Right forelimb (tissue), 1 donor: ENCODE results near the gene VWA3B.
"Not testable (repeated sequence)": the region's sequence is repeated elsewhere in the genome, so short reads cannot be mapped to it uniquely, and the experiment has no call there.

Experiments
- DNase-seq: peaks from one replicate; pipeline ENCODE4 v3.0.0-alpha.2; 2018

Gene VWA3B, protein sequence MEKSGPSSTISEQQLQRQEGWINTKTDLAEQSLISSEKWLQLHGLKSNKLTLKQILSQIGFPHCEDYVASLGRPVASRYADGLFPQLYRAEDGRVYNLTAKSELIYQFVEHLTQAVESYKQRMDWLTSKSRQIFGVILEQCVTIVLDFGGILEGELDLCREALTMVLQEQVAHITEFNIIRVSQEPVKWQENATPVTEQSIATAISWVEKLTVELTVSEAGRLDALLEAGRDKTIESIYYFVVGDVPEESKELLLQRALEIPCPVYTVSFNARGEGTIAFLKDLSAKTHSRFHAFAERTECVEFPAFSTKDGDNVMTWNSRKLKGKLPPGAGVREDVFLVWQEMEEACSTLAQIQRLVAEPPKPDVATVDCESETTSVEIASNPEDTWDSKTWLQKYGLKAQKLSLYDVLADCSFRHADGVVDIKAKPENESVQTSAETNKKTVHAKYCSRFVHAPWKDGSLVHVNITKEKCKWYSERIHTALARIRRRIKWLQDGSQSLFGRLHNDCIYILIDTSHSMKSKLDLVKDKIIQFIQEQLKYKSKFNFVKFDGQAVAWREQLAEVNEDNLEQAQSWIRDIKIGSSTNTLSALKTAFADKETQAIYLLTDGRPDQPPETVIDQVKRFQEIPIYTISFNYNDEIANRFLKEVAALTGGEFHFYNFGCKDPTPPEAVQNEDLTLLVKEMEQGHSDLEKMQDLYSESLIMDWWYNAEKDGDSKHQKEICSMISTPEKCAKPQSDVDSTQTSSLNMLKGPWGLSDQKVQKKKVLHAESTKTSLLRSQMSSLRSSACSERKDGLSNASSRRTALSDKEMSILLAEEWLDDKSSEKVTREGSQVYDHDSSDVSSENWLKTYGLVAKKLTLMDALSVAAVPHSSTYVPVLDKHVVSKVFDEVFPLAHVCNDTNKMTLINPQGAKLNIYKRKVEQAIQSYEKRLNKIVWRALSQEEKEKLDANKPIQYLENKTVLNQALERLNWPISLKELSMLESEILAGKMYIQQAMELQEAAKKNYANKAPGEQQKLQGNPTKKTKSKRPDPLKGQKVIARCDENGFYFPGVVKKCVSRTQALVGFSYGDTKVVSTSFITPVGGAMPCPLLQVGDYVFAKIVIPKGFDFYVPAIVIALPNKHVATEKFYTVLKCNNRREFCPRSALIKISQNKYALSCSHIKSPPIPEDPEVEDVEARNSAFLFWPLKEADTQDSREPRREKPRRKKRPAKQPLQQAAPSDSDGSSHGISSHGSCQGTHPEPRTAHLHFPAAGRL (N-terminal part only)

DNA sequence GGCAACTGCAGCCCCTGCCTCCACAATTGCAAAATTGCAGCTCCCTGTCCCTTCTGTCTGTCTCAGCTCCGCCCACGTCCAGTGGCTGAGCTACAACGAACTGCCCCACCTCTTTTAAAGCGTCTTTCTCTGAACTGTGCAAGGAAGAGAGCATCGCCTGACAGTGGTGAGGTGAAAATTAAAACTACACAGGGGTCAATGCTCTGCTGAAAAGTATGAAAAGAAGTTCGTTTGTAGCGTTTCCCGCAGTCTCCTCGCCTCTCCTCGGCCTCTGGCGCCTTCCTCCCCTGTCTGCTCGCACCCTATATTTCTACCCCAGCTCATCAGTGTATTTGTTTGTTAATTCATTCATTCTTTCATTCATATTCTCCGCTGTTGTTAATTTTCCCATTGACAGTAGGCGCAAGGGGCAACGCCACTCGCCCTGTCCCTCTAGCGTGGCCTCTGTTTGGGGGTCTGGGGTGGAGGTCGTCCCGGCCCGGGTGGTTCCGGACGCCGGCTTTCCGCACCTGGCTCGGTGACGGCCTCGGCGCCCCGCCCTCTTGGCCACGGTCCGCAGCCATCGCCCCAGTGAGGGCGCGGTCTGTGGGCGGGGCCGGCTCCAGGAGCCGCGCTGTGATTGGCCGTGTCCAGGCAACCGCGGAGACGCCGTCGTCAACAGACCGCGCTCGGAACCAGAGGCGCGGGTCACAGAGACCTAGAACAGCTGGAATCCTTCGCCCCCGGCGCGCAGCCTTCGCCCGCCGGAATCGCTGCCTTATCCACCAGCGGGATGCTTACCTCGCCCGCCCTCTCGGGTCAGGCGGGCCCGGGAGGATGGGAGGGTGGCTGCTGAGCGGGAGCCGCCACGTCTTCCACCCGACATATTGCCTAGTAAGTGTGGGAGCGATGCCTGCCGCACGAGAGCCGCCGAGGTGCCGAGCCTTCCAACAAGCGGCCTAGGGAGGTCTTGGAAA, at the start of gene VWA3B:
TSS of gene VWA3B (plus strand) at position 677 of the 956 bp plus-strand sequence. CDS start 5,926 bp downstream, outside the sequence.
- peak; percentile 70 for DNase-seq

DNA sequence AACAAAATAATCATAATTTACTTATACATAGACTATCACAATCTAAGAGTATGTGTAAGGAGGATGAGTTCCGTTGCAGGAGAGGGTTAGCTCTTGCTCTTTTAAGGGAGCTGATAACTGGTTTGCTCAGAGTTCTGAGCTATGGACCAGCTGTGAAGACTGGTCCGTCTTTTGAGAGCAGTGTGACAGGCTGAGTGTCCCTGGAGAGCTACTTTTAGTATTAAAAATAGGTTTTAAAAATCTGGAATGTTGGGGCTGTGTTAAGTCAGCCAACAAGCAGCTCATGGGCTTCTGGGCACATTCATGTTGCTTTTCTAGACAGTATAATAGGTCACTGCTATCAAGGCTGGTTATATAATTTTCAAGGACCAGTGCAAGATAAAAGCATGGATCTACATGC, 49.8 kb upstream of the VWA3B start:
- no peak for DNase-seq

DNA sequence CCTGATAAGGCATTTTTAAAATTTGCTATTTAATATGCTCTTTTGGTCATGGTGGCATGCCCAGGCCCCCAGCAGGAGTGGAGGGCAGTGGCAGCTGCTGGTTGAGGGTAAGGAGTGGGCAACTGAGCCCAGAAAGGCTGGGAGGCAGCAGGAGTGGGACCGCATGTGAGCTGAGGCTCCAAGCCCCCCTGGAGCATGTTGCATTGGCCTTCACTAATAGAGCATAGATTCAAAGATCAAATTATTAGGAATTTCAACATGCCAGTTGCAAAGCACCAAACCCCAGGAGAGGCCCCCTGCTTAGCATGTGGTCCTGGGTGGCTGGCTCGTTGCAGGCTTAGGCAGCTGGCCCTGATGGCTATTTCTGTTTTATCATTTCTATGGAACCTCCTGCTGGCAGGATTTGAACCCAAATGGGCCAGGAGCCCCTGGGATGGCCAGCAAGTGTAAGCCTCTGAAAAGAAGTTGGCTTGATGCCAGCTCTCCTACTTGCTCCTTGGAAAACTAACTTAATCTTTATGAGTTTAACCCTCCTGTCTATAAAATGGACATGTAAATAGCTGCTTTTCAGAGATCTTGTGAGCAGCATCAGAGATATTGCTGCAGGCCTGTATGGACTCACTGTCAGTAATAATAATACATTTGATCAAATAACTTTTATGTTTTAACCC, 49.2 kb upstream of the VWA3B start:
- no peak for DNase-seq

DNA sequence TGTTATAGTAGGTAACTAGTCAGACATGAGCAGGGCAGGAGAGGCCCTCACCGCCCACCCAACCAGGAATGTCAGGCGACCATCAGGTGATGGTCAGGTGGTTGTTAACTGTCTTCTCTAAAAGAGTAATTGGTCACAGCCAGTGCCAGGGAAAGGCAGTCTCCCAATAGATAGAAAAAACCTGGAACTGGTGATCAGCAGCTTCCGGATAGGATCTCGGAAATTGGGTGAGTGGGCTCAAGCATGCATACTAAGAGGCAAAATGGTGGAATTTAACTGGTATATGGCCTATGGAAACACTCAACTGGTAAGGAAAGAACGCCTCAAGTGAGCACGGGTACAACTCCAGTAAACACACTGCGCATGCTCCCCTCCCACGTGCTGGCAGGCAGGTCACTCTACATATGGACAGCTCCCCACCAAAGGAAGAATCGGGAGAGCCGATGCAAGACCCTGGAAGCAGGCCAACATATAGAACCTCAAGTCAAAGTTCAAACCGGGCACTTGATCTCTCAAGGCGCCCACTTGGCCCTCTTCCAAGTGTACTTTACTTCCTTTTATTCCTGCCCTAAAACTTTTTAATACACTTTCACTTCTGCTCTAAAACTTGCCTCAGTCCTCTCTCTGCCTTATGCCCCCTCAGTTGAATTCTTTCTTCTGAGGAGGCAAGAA, 47.7 kb upstream of the VWA3B start:
- no peak for DNase-seq

DNA sequence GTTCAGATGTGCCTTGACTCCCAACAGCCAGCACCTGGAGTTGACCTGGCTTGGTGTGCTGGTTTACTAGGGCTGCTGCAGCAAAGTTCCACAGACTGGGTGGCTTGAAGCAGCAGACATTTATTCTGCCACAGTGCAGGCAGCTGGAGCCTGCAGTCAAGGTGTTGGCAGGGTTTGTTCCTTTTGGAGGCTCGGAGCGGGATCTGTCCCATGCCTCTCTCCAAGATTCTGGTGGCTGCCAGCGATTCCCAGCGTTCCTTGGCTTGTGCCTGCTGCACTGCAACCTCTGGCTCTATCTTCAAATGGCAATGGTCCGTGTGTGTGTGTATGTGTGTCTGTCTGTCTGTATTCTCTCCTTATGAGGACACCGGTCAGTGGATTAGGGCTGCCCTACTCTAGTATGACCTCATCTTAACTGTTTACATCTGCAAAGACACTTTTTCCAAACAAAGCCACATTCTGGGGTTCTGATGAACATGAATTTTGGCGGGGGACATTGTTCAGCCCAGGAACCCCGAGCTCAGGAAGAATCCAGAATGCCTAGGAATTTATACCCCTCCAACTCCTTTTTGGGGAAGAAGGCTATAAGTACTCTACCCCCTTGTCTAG, 46.5 kb upstream of the VWA3B start:
- no peak for DNase-seq

DNA sequence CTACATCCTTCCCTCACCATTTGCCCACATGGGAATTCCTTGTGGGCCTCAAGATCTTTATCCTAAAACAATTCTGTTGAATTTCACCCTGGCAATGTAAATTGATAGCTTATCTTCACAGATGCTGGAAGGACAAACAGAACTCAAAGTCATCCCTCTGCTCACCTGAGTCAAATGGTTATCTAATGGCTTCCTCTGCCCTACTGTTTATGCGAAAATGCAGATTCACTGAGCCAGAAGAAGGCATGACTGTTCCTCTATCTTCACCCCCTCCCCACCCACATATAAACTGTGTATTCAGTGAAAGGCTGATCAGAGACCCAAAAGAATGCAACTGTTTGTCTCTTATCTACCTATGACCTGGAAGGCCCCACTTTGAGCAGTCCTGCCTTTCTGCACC, 43.9 kb upstream of the VWA3B start:
- DNase-seq: no peak

DNA sequence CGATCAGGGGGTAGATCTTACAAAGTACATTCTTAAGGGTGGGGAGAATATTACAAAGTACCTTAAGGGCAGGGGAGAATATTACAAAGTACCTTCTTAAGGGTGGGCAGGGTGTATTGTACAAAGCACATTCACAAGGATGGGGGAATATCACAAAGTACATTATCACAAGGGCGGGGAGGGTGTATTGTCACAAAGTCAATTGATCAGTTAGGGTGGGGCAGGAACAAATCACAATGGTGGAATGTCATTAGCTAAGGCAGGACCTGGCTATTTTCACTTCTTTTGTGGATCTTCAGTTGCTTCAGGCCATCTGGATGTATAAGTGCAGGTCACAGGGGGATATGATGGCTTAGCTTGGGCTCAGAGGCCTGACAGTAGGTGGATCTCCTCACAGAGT, 42.2 kb upstream of the VWA3B start:
- not testable (repeated sequence) for DNase-seq

DNA sequence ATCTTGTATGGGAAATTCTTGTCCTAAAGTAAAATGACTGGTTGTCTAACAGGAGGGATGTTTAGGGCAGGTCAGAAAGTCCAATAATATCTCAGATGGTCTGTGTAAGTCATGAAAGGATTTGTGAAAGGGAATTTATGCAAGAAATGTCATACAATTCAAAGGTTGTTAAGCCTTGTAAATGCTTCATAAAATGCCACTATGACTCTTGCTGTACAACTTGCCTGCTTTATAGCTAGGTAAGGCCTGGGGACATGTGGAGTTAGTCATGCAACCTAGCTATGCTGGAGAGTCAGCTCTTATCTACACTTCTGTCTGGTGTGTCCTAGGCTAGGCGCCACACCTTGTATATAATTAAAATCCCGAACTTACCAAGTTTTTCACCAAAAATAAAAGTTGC, 36.9 kb upstream of the VWA3B start:
- no peak for DNase-seq

DNA sequence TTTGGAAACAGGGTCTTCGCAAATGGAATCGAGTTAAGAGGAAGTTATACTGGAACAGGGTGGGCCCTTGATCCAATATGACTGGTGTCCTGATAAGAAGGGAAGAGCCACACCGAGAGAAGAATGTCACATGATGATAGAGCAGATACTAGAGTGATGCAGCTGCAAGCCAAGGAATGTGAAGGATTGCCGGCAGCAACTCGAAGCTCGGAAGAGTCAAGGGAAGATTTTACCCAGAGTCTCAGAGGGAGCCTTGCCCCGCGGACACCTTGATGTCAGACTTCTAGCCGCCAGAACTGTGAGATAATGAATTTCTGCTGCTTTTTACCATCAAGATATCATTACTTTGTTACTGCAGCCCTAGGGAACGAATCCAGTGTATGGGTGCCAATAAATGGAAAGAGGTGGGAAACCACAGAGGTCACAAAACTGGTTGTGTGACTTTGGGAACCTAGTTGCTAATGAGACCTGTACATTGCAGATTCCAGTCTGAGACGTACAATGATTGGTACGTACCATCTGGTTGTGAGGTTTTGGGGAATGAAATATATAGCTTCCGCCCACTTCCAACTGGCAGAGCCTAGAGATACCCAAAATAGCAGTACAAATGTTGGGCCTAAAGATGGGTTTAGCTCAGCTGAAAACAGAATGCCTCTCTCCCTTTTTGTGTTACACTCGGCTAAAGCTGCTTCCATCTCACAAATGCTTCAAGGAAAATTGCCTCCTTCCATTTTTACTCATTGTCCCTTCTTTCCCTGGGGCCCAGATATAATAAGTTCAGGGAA, 28.6 kb upstream of the VWA3B start:
- DNase-seq: no peak

DNA sequence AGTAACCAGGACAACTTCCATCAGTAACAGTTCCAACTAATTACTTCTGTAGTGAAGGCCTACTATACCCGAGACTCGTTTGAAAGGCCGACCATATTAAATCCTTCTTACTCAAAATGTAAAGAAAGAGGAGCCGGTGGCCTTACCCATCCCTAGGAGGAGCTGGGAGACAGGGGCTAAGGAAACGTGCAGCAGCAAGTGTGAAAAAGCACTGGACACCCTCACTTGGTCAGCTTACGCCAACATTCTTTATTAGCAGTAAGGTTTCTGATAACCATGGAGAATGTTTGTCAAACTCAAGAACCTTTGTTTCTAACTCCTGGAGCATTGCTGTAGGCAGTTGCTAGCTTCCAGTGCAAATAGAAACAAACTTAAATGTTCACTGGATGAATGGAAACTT, 26.7 kb upstream of the VWA3B start:
- DNase-seq: no peak

DNA sequence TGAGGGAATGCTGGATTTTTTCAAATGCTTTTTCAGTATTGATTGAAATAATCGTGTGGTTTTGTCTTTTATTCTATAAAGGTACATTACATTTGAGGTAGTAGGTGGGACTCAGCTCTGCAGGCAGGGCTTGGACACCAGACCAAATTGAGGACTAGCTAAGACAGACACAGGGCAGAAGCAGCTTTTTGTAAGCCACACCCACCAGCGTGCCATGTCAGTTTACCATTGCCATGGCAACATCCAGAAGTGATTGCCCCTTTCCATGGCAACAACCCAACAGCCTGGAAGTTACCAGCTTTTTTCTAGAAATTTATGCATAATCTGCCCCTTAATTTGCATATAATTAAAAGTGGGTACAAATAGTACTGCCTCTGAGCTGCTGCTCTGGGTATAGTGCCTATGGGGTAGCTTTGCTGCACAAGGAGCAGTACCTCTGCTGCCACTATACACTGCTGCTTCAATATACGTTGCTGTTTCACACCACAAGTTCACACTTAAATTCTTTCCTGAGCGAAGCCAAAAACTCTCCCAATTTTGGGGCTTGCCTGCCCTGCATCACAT, 23.6 kb upstream of the VWA3B start:
- no peak for DNase-seq

DNA sequence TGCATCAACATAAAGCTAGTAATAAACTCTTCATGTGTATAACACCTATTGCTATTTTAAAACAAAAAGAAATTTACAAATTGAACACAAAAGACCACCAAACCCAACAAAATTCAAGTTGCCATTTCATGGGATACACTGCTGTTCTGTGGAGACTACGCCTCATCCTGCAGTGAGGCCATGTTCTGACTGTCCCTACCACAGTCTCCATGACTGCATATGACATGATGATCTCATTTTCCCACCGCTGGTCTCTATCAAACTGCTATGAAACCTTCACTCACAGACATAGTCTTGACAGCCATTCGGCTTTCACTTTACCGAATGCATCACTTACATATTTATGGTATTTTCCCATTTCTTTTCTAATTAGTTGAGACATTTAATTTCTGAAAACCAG, 21.2 kb upstream of the VWA3B start:
- no peak for DNase-seq

DNA sequence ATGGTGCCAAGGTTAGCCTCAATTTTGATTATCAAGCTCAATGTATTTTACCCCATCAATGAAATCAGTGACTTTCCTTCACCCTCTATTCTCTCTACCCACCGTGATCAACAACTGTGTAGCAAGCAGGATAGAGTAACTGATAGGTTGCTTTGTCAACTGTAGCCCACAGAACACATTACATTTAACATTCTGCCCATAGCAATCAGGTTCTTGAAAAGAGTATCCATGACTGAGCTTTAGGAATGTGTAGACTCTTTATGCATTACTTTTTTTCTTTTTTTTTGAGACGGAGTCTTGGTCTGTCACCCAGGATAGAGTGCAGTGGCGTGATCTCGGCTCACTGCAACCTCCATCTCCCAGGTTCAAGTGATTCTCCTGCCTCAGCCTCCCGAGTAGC, 19.8 kb upstream of the VWA3B start:
- DNase-seq: no peak

DNA sequence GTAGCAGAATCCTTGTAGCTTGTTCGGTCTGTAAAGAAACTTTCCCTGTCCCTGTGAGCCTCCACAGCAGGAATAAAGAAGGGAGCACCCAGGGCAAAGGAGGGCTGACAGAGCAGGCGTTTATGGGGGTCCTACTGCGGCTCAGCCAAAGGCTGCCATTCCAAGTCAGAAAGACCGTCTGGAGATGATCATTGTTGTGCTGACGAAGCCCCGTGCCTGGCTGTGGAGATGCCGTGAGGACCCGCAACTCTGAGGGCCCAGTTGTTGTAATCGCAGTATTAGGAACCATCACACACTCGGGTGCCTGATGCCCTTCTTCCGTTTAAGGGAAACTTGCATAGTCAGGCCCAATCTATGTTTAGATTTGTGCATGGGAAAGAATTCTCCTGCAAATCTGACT, 16.9 kb upstream of the VWA3B start:
- DNase-seq: no peak

DNA sequence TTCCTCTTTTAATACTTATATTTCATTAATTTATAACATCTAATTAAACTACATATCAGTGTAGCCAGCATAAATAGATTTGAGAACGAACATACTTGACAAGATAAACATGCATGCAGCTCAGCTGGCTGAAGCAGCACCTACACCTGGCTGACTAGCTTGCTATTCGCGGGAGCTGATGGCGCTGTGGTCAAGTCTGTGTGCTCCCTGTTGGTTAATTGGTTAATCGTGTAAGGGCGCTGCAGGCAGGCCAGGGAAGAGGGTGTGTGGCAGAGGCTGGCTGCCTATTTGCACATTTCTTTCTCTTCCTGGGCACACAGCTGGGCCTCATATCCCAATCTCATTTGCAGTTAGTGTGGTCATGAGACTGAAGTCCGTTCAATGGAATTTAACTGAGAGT, 14.5 kb upstream of the VWA3B start:
- DNase-seq: no peak

DNA sequence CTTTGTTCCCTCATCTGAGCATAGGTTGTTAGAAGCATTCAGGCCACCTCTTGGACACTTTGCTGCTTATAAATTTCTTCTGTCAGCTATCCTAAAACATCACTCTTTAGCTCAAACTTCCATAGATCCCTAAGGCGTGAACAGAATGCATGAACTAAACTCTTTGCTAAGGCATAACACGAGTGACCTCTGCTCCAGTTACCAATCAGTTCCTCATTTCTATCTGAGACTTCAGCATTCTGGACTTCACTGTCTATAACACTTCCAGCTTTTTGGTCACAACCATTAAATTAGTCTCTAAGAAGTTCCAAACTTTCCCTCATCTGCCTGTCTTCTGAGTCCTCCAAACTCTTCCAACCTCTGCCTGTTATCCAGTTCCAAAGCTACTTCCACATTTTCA, 8.3 kb upstream of the VWA3B start:
- DNase-seq: no peak

DNA sequence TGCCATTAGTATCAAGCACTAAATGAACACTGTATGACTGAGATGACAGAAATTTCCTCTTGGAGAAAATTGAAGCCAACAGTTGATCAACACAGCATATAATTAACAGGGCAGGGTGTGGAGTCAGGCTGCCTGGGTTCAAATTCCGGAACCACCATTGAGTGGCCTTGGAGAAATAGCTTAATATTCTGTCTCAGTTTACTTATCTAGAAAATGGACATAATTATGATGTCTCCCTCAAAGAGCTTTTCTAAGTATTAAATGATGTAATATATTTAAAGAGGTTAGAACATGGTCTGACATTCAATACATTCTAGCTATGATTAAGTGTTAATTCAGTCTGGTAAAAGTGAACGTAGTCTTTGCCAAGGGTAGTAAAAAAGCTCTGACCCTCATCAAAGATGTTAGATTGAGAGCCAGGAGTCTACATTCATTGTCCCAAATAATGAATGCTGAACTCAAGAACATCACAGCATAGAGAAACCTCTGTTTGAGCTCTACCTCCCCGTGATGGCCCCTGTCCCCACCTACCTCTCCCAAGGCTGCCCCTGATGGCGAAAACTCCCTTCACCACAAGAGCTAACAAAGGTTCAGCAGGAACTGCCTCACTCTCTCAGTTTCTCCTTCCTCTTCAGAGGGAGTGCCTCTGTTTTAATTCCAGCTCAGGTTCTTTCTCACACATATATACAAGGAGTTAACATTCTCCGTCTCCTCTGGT, 2.7 kb upstream of the VWA3B start:
- DNase-seq: no peak

DNA sequence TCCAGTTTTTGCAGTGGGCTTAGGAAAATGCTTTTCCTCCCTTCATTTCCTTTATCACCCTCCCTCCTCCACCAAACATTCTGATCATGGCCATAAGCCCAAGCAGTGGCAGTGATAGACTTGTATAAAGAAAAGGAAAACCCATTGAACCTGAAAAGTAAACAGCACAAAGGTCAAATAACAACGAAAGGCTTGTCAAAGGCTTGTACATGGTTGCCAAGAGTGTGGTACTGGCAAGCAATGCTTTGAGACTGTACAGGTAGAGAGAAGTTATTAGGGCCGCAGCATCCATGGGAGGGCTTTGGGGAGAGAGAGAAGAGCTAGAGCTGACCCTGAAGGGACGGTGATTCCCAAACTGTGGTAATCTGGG, 2.1 kb upstream of the VWA3B start:
- DNase-seq: no peak

DNA sequence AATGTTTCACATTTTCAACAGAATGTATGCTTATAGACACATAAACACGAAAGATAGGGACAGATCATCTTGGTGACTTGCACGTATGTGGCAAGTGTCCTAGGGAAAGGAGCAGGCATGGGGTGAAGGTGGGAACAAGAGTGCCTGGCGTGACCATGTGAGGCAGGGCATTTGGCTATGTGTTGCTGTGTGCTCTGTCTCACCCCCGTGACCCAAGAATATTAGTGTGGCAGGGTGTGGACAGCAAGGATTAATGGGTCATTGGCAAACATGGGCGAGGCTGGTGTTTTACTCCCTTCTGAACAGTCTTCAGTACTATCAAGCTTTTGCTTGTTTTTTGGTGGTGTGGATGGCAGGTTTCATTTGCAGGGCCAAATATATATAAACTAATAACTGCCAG, 1.3 kb upstream of the VWA3B start:
- DNase-seq: no peak
